ENCODE measurements around the gene GPR156.

DNA sequence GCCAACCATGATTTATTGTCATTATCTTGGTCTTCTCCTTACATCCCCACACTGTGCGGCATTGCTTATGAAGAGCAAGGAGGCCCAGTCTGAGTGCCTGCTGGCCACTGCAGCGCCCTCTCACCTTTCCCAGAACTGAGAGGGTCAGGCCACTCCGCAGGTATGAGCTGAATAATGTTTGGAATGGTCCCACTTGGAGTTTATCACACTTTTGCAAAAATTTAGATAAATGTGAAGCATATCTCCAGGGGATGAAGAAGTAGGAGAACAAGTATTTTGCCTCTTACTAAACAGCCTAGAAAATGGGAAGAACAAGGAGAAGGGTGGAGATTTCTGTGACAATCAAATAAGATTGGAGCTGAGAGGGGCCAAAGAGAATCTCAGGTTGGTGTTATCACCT is 116.4 kb downstream of the GPR156 start:
- TF ChIP-seq MYC (IDR thresholded peaks at IDR 0.05; ENCODE audit: low read depth, low read length) (no peak), EZH2 (IDR thresholded peaks at IDR 0.05; ENCODE audit: borderline replicate concordance, low read depth, low read length, severe bottlenecking) (no peak), POLR2AphosphoS5 (IDR thresholded peaks at IDR 0.05; ENCODE audit: insufficient read depth, low read depth, low read length) (no peak), POLR2A (IDR thresholded peaks at IDR 0.05; ENCODE audit: low read depth, low read length) (no peak), FOS (IDR thresholded peaks at IDR 0.05; ENCODE audit: borderline replicate concordance, insufficient read depth, low read length) (no peak), JUN (IDR thresholded peaks at IDR 0.05; ENCODE audit: borderline replicate concordance, insufficient read depth, insufficient read length, low read depth) (no peak)
- TF ChIP-seq, protein P1, sequence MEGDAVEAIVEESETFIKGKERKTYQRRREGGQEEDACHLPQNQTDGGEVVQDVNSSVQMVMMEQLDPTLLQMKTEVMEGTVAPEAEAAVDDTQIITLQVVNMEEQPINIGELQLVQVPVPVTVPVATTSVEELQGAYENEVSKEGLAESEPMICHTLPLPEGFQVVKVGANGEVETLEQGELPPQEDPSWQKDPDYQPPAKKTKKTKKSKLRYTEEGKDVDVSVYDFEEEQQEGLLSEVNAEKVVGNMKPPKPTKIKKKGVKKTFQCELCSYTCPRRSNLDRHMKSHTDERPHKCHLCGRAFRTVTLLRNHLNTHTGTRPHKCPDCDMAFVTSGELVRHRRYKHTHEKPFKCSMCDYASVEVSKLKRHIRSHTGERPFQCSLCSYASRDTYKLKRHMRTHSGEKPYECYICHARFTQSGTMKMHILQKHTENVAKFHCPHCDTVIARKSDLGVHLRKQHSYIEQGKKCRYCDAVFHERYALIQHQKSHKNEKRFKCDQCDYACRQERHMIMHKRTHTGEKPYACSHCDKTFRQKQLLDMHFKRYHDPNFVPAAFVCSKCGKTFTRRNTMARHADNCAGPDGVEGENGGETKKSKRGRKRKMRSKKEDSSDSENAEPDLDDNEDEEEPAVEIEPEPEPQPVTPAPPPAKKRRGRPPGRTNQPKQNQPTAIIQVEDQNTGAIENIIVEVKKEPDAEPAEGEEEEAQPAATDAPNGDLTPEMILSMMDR (IDR thresholded peaks at IDR 0.05; ENCODE audit: extremely low read depth in 1 of 2, insufficient read depth in 1 of 2, low read depth in 1 of 2, low read length in 2 of 2): no peak
- TF ChIP-seq, protein P2, sequence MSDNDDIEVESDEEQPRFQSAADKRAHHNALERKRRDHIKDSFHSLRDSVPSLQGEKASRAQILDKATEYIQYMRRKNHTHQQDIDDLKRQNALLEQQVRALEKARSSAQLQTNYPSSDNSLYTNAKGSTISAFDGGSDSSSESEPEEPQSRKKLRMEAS (IDR thresholded peaks at IDR 0.05; ENCODE audit: insufficient read depth, insufficient read length): no peak

Measured in endothelial cell of umbilical vein (primary cell).